ENCODE data around the gene CEND1. TPM values are rescaled to one million over a fixed set of nuclear protein-coding genes. Genes with fewer than 3 reads are reported as not detected.
A peak's percentile ranks its signal among the peaks of the same experiment; 100 is the strongest.

Gene CEND1
- total RNA-seq, 6 donors from 2014 or later: not detected

DNA sequence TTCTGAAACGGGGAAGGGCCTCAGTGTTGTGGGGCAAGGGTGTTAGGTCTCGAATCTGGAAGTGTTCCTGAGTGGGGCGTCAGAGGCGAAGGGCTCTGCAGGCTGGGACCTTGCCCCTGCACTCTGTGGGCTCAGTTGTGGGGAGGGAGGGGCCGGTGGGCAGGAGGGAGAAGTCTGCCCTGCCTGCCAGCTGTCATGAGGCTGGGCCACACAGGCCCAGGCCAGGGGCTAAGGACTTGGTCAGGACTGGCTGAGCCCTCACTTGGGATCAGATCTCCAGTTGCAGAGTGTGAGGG lies 38.0 kb upstream of the CEND1 start, which contains the start of gene CRACR2B:
CRACR2B (plus strand) TSS at position 23 of the 296 bp plus-strand sequence. CDS start 689 bp downstream, outside the sequence.
- Histone ChIP-seq H3K4me3 (peak within 1 kb of the TSS; percentile 22 to 61 (median 57)), H3K27ac (peak within 1 kb of the TSS; percentile 77 to 92 (median 84)), H3K36me3 (peaks cover 19 to 28% (median 25%) of the 10 kb centered on the region in 4 donors), H3K9me3 (no peaks in the 10 kb centered on the region), H3K27me3 (peaks cover 0 to 4% (median 0%) of the 10 kb centered on the region in 4 donors), H3K4me1 (peaks cover 75 to 92% (median 77%) of the 10 kb centered on the region in 4 donors)
- TF ChIP-seq POLR2A (IDR thresholded peaks at IDR 0.05): no peak
- TF ChIP-seq, protein P1, sequence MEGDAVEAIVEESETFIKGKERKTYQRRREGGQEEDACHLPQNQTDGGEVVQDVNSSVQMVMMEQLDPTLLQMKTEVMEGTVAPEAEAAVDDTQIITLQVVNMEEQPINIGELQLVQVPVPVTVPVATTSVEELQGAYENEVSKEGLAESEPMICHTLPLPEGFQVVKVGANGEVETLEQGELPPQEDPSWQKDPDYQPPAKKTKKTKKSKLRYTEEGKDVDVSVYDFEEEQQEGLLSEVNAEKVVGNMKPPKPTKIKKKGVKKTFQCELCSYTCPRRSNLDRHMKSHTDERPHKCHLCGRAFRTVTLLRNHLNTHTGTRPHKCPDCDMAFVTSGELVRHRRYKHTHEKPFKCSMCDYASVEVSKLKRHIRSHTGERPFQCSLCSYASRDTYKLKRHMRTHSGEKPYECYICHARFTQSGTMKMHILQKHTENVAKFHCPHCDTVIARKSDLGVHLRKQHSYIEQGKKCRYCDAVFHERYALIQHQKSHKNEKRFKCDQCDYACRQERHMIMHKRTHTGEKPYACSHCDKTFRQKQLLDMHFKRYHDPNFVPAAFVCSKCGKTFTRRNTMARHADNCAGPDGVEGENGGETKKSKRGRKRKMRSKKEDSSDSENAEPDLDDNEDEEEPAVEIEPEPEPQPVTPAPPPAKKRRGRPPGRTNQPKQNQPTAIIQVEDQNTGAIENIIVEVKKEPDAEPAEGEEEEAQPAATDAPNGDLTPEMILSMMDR (IDR thresholded peaks at IDR 0.05): no peak
- TF ChIP-seq EP300 (IDR thresholded peaks at IDR 0.05): no peak
- no peak for TF ChIP-seq POLR2AphosphoS5 (IDR thresholded peaks at IDR 0.05)
- no peak for DNase-seq
- WGBS, 2 donors: 33 to 50% methylated on average over 5 of the region's 5 CpGs
- ATAC-seq (ENCODE audit: low FRiP score in 2 of 2): peak in 1 of 2 donors; percentile 0

GRCh38 chr11:827146-827896 lies 37.4 kb upstream of the CEND1 start:
- peak in 1 of 2 donors; percentile 1 for ATAC-seq (ENCODE audit: low FRiP score in 2 of 2)
- no peaks in the 10 kb centered on the region for H3K9me3 ChIP-seq
- WGBS, 2 donors: 6 to 21% methylated on average over 13 to 31 of the region's 66 CpGs
- peaks cover 75 to 93% (median 76%) of the 10 kb centered on the region in 4 donors for H3K4me1 ChIP-seq
- H3K36me3 ChIP-seq: peaks cover 20 to 33% (median 27%) of the 10 kb centered on the region in 4 donors
- H3K27ac ChIP-seq: peak overlapping the region; percentile 77 to 92 (median 84)
- peak overlapping the region; percentile 22 to 61 (median 57) for H3K4me3 ChIP-seq
- DNase-seq: peak; percentile 82 to 91
- TF ChIP-seq EP300 (IDR thresholded peaks at IDR 0.05): no peak
- TF ChIP-seq, protein P1 (IDR thresholded peaks at IDR 0.05): peak in 1 of 6 experiments; percentile 11
- TF ChIP-seq POLR2AphosphoS5 (IDR thresholded peaks at IDR 0.05): peak in 1 of 2 donors; percentile 20
- TF ChIP-seq POLR2A (IDR thresholded peaks at IDR 0.05): peak in 1 of 4 donors; percentile 46
- peaks cover 0 to 4% (median 0%) of the 10 kb centered on the region in 4 donors for H3K27me3 ChIP-seq

DNA sequence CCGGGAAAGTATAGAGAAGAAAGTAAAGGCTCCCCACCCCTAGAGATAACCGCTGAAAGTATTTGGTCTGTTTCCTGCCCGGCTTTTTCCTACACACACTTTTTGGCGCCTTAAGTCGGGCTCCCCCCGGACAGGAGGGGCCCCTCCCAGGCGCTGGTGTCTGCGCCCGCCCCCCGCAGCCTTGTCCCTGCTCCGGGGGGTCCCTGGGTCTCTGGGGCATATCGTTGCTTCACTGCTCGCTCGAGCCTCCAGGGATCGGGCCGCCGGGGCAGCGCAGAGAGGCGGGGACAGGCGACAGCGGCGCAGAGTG lies 36.9 kb upstream of the CEND1 start:
- ATAC-seq (ENCODE audit: low FRiP score in 2 of 2) (no peak), DNase-seq (no peak)
- H3K4me3 ChIP-seq: peak overlapping the region; percentile 22 to 61 (median 57)
- H3K36me3 ChIP-seq: peaks cover 20 to 38% (median 29%) of the 10 kb centered on the region in 4 donors
- H3K9me3 ChIP-seq: no peaks in the 10 kb centered on the region
- TF ChIP-seq POLR2AphosphoS5 (IDR thresholded peaks at IDR 0.05) (no peak), POLR2A (IDR thresholded peaks at IDR 0.05) (no peak), EP300 (IDR thresholded peaks at IDR 0.05) (no peak)
- TF ChIP-seq, protein P1 (IDR thresholded peaks at IDR 0.05): no peak
- H3K4me1 ChIP-seq: peaks cover 73 to 93% (median 76%) of the 10 kb centered on the region in 4 donors
- peaks cover 0 to 4% (median 0%) of the 10 kb centered on the region in 4 donors for H3K27me3 ChIP-seq
- peak overlapping the region; percentile 77 to 92 (median 84) for H3K27ac ChIP-seq
- WGBS, 2 donors: 0 to 2% methylated on average over 10 to 13 of the region's 22 CpGs

DNA sequence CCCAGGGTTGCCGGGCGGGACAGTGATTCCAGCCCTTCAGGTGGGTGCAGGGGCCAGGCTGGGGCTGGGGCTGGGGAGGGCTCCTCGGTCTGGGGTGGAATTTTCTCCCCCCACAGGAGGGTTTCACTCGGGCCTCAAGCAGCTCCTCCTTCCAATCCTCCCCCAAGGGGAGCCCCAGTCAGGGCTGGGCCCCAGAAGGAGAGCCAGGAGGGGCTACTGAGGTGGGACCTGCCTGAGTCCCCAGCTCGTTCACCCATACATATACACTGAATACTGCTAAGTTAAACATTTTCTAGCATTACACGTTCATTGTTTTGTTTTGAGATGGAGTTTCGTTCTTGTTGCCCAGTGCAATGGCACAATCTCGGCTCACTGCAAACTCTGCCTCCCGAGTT lies 36.3 kb upstream of the CEND1 start:
- 67 to 71% methylated on average over 5 to 9 of the region's 9 CpGs for WGBS, 2 donors
- ATAC-seq (ENCODE audit: low FRiP score in 2 of 2): no peak
- H3K4me1 ChIP-seq: peaks cover 74 to 93% (median 78%) of the 10 kb centered on the region in 4 donors

More for the DNA sequence above, 36.3 kb upstream of the CEND1 start:
- TF ChIP-seq, protein P1 (IDR thresholded peaks at IDR 0.05): no peak
- TF ChIP-seq EP300 (IDR thresholded peaks at IDR 0.05) (no peak), POLR2A (IDR thresholded peaks at IDR 0.05) (no peak), POLR2AphosphoS5 (IDR thresholded peaks at IDR 0.05) (no peak)
- DNase-seq: no peak
- H3K27me3 ChIP-seq: peaks cover 0 to 4% (median 0%) of the 10 kb centered on the region in 4 donors
- no peaks in the 10 kb centered on the region for H3K9me3 ChIP-seq
- H3K4me3 ChIP-seq: peak overlapping the region in 2 of 4 donors; percentile 59 to 61
- peaks cover 20 to 42% (median 29%) of the 10 kb centered on the region in 4 donors for H3K36me3 ChIP-seq
- H3K27ac ChIP-seq: peak overlapping the region; percentile 77 to 92 (median 84)
